Neural crest cell (in vitro differentiated cells): ENCODE data around the gene ADK. TPM values are rescaled to one million over a fixed set of nuclear protein-coding genes. Genes with fewer than 3 reads are reported as not detected.

ENCODE experiments used
- DNase-seq: peaks from one replicate; pipeline ENCODE4 v3.0.0; 2021; ENCODE audit warnings: low read depth, mixed read lengths, low spot score
- H3K27ac Mint-ChIP-seq: one replicate; pipeline ENCODE4 v1.8.0; 2021; ENCODE audit warnings: mild to moderate bottlenecking, mixed read lengths; ENCODE audit not compliant: unreplicated experiment
- H3K27me3 Mint-ChIP-seq: 2 replicates; pipeline ENCODE4 v1.8.0; 2021; ENCODE audit warnings: low read depth, mild to moderate bottlenecking, mixed read lengths
- H3K36me3 Mint-ChIP-seq: 2 replicates; pipeline ENCODE4 v1.8.0; 2021; ENCODE audit warnings: low read depth, mild to moderate bottlenecking, mixed read lengths
- H3K4me1 Mint-ChIP-seq: 2 replicates; pipeline ENCODE4 v1.8.0; 2021; ENCODE audit warnings: mixed read lengths
- H3K4me3 Mint-ChIP-seq: one replicate; pipeline ENCODE4 v1.8.0; 2021; ENCODE audit warnings: mild to moderate bottlenecking, mixed read lengths
- H3K9me3 Mint-ChIP-seq: 2 replicates; pipeline ENCODE4 v1.8.0; 2021; ENCODE audit warnings: mixed read lengths
- CTCF ChIP-seq: fragments of 200-600 bp; sonication (generic); conservative IDR thresholded peaks from 2 replicates; pipeline ENCODE4 v1.5.0; 2021; ENCODE audit warnings: antibody characterized with exemption, mild to moderate bottlenecking
- total RNA-seq: library from RNA; stranded (reverse); gene quantifications from 2 replicates; pipeline ENCODE4 v1.2.1, GENCODE V29; 2021

ADK gene
- total RNA-seq, 1 donor from 2014 or later = 35.6 TPM

- H3K27me3 Mint-ChIP-seq = no peaks in the 10 kb centered on the region
- peaks cover 21% of the 10 kb centered on the region for H3K36me3 Mint-ChIP-seq
- no peak for TF ChIP-seq CTCF
- H3K4me1 Mint-ChIP-seq = peaks cover 32% of the 10 kb centered on the region
- no peak for DNase-seq
- H3K27ac Mint-ChIP-seq = no peak overlapping the region
- H3K9me3 Mint-ChIP-seq = peaks cover 10% of the 10 kb centered on the region
- H3K4me3 Mint-ChIP-seq = no peak overlapping the region
These were observed 264.3 kb downstream of the ADK start for GRCh38 chr10:74415146-74415839.

- Mint-ChIP-seq H3K4me1 (peaks cover 44% of the 10 kb centered on the region), H3K27me3 (no peaks in the 10 kb centered on the region), H3K27ac (peak overlapping the region; percentile 64), H3K9me3 (peaks cover 5% of the 10 kb centered on the region), H3K4me3 (peak overlapping the region; percentile 50), H3K36me3 (peaks cover 13% of the 10 kb centered on the region)
- no peak for TF ChIP-seq CTCF
- DNase-seq = no peak
These were observed 266.4 kb downstream of the ADK start for GRCh38 chr10:74417397-74417796.

DNA sequence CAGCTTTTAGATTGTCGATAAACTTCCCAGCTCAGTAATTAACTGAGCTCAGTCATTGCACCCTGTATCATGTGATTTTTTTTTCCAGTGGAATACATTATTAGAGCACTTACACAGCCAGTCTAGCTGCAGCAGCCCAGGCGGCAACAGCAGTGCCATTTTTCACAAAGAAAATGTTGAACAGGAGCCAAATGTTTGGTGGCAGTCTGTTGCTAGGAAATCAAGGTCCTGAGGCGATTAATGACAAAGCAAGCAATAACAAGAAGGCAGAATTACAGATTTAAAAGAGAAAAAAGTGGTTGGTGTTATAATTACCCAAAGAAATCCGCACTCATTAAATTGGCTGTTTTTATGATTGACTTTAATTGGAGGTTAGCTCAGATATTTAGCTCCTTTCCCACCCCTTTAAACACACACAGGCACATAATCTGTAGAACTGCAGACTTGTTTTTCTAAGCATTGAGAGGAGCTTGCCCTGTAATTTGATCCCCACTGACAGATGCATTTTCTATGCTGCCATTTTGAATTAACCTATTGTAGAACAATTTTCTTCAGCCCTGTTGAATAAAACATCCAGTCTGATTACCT, 267.4 kb downstream of the ADK start:
- peak; percentile 43 for DNase-seq
- Mint-ChIP-seq H3K27ac (peak overlapping the region; percentile 94), H3K4me3 (peak overlapping the region; percentile 84), H3K36me3 (peaks cover 14% of the 10 kb centered on the region), H3K4me1 (peaks cover 44% of the 10 kb centered on the region), H3K9me3 (peaks cover 6% of the 10 kb centered on the region), H3K27me3 (no peaks in the 10 kb centered on the region)
- no peak for TF ChIP-seq CTCF

DNA sequence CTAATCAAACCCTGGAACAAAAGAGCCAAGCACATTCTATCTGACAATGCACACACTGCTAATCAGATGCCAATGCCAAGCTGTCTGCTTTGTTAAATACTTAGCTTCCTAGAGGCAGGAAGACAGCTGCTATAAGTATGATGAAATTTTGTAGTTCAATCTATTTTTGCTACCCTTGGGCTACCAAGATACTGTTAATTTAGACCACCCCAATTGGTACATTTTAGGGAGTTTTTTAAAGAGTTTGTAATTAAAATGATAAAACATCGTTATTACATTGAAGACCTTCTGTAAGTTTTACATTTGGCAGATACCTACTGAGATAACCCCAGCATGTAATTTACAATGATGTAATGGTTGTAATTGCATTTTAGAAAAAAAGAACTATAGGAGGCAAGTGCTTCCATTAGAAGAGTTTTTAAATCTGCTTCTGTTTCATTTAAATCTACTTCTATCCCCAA, 268.5 kb downstream of the ADK start:
- no peak for TF ChIP-seq CTCF
- peaks cover 5% of the 10 kb centered on the region for H3K9me3 Mint-ChIP-seq
- H3K4me3 Mint-ChIP-seq = peak overlapping the region; percentile 84
- no peak for DNase-seq
- no peaks in the 10 kb centered on the region for H3K27me3 Mint-ChIP-seq
- H3K36me3 Mint-ChIP-seq = peaks cover 16% of the 10 kb centered on the region
- H3K4me1 Mint-ChIP-seq = peaks cover 44% of the 10 kb centered on the region
- peak overlapping the region; percentile 87 for H3K27ac Mint-ChIP-seq

DNA sequence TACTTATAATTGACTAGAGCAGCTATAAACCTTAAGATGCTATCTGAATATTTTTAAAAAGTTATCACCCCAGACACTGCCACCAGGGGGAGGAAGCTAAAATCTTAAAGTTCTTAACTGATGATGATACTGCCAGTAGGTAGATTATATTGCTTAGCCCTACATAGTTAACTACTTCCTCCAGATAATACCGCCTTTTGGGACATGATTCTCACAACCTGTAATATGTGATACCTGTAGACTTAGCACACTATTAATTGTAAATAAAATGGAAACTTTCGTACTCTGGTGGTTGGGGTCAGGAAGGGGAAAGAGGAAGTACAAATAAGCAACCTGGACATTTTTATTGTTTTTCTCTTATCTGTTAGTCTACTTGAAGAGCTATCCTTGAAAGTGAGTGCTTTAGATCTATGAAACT, 268.9 kb downstream of the ADK start:
- Mint-ChIP-seq H3K27me3 (no peaks in the 10 kb centered on the region), H3K9me3 (peaks cover 9% of the 10 kb centered on the region), H3K27ac (peak overlapping the region; percentile 29), H3K4me3 (peak overlapping the region; percentile 84), H3K4me1 (peaks cover 44% of the 10 kb centered on the region), H3K36me3 (peaks cover 21% of the 10 kb centered on the region)
- peak; percentile 70 for TF ChIP-seq CTCF
- DNase-seq = no peak
